Sigmoid colon (tissue), 7 donors: ENCODE data around the gene AHI1. TPM values are rescaled to one million over a fixed set of nuclear protein-coding genes. Genes with fewer than 3 reads are reported as not detected.

ENCODE experiments used
- DNase-seq: peaks from one replicate; pipeline ENCODE4 v3.0.0-alpha.2; 2019
- H3K27ac ChIP-seq, 4 donors: fragments of 200-600 bp; sonication (generic); one replicate each; pipeline ENCODE4 v1.5.1; 2016 to 2019; ENCODE audit warnings: mild to moderate bottlenecking in 1 of 4
- H3K27me3 ChIP-seq, 3 donors: fragments of 200-600 bp; sonication (generic); one replicate each; pipeline ENCODE4 v1.5.1; 2019; ENCODE audit warnings: mild to moderate bottlenecking in 1 of 3
- H3K36me3 ChIP-seq, 4 donors: fragments of 200-600 bp; sonication (generic); one replicate each; pipeline ENCODE4 v1.5.1; 2016 to 2019
- H3K4me1 ChIP-seq, 4 donors: fragments of 200-600 bp; sonication (generic); one replicate each; pipeline ENCODE4 v1.5.1; 2017 to 2019
- H3K4me3 ChIP-seq, 4 donors: fragments of 200-600 bp; sonication (generic); one replicate each; pipeline ENCODE4 v1.5.1; 2017 to 2019; ENCODE audit warnings: mild to moderate bottlenecking in 2 of 4, moderate library complexity in 1 of 4
- H3K9me3 ChIP-seq, 4 donors: fragments of 200-600 bp in 3 of 4; sonication (generic) in 3 of 4; one replicate each; pipeline versions ENCODE4 v1.5.1 to v1.6.1; 2013 to 2019
- CTCF ChIP-seq, 4 experiments: fragments of 450-650 bp in 3 of 4; fragments of 200-600 bp in 1 of 4; IDR thresholded peaks; one replicate each; pipeline ENCODE4 v1.5.1; 2016 to 2019; ENCODE audit warnings: antibody characterized with exemption in 4 of 4, mild to moderate bottlenecking in 3 of 4, moderate library complexity in 2 of 4
- EP300 ChIP-seq, 4 donors: sonication (generic); formaldehyde crosslinking; IDR thresholded peaks; one replicate each; pipeline ENCODE4 v1.6.1; 2017; ENCODE audit warnings: antibody characterized with exemption in 4 of 4
- POLR2A ChIP-seq, 2 donors: fragments of 450-650 bp; IDR thresholded peaks; one replicate each; pipeline ENCODE4 v1.6.1; 2016; ENCODE audit warnings: antibody characterized with exemption in 2 of 2, mild to moderate bottlenecking in 2 of 2, moderate library complexity in 2 of 2
- POLR2AphosphoS5 ChIP-seq, 4 donors: sonication (generic); formaldehyde crosslinking; IDR thresholded peaks; one replicate each; pipeline ENCODE4 v1.6.1; 2017; ENCODE audit warnings: antibody characterized with exemption in 4 of 4
- WGBS, 2 donors: extraction: QIAGEN DNeasy Blood & Tissue Kit; methylation state at CpG; one replicate each; pipeline ENCODE4 v1.1.7; 2013; 5-methylcytosine and 5-hydroxymethylcytosine counted together
- intact Hi-C: fragments of 100-400 bp; cut with DNase I; formaldehyde crosslinking; loops from one replicate; pipeline ENCODE4 v1.15.1; 2023
- polyA plus RNA-seq, 3 donors: library from polyadenylated mRNA; stranded (reverse); fragments of 200-250 nt; gene quantifications; one replicate each; pipeline ENCODE4 v1.2.3, GENCODE V29; 2013
- total RNA-seq, 4 donors: library from RNA; depleted of rRNA; stranded (reverse); fragments of >200 nt; gene quantifications; one replicate each; pipeline ENCODE4 v1.1.0, GENCODE V29; 2016
- donor health status: healthy with polysubstance abuse.
- donor health status: Bipolar disorder and iron deficiency.
- donor health status: healthy.

Gene AHI1
- total and polyA plus RNA-seq, 7 donors: 4.2 to 47.1 (median 25.8) TPM

- H3K27me3 ChIP-seq: no peaks in the 10 kb centered on the region
- TF ChIP-seq POLR2A (IDR thresholded peaks at IDR 0.05): no peak
- no peak for TF ChIP-seq EP300 (IDR thresholded peaks at IDR 0.05)
- TF ChIP-seq POLR2AphosphoS5 (IDR thresholded peaks at IDR 0.05): no peak
- no peak for TF ChIP-seq CTCF (IDR thresholded peaks at IDR 0.05)
- H3K4me3 ChIP-seq: no peak overlapping the region
- DNase-seq: no peak
- no peaks in the 10 kb centered on the region for H3K9me3 ChIP-seq
- WGBS, 2 donors: 64 to 76% methylated on average over 3 of the region's 3 CpGs
- H3K4me1 ChIP-seq: no peaks in the 10 kb centered on the region
- peaks cover 0 to 34% (median 0%) of the 10 kb centered on the region in 4 donors for H3K36me3 ChIP-seq
- intact Hi-C loops: no loop called here
- H3K27ac ChIP-seq: no peak overlapping the region
Measured at GRCh38 chr6:135291288-135292076, 206.1 kb downstream of the AHI1 start.

- no peak for TF ChIP-seq CTCF (IDR thresholded peaks at IDR 0.05)
- no peak for TF ChIP-seq POLR2A (IDR thresholded peaks at IDR 0.05)
- TF ChIP-seq POLR2AphosphoS5 (IDR thresholded peaks at IDR 0.05): no peak
- no peak for TF ChIP-seq EP300 (IDR thresholded peaks at IDR 0.05)
- no peaks in the 10 kb centered on the region for H3K27me3 ChIP-seq
- DNase-seq: no peak
Measured at GRCh38 chr6:135289816-135290215, 207.7 kb downstream of the AHI1 start.

GRCh38 chr6:135286962-135287538, 210.5 kb downstream of the AHI1 start:
- Histone ChIP-seq H3K27ac (no peak overlapping the region), H3K9me3 (no peaks in the 10 kb centered on the region), H3K4me1 (no peaks in the 10 kb centered on the region), H3K36me3 (peaks cover 0 to 27% (median 2%) of the 10 kb centered on the region in 4 donors), H3K27me3 (no peaks in the 10 kb centered on the region), H3K4me3 (no peak overlapping the region)
- WGBS, 2 donors: 71 to 93% methylated on average over 8 of the region's 8 CpGs
- intact Hi-C loops: no loop called here
- DNase-seq: no peak
- TF ChIP-seq CTCF (IDR thresholded peaks at IDR 0.05) (no peak), POLR2AphosphoS5 (IDR thresholded peaks at IDR 0.05) (no peak), POLR2A (IDR thresholded peaks at IDR 0.05) (no peak), EP300 (IDR thresholded peaks at IDR 0.05) (no peak)

More at GRCh38 chr6:135289816-135290215, 207.7 kb downstream of the AHI1 start:
- peaks cover 0 to 27% (median 2%) of the 10 kb centered on the region in 4 donors for H3K36me3 ChIP-seq
- no peak overlapping the region for H3K4me3 ChIP-seq
- no peak overlapping the region for H3K27ac ChIP-seq
- 85 to 93% methylated on average over 5 of the region's 5 CpGs for WGBS, 2 donors
- intact Hi-C loops: no loop called here
- H3K4me1 ChIP-seq: no peaks in the 10 kb centered on the region
- H3K9me3 ChIP-seq: no peaks in the 10 kb centered on the region

DNA sequence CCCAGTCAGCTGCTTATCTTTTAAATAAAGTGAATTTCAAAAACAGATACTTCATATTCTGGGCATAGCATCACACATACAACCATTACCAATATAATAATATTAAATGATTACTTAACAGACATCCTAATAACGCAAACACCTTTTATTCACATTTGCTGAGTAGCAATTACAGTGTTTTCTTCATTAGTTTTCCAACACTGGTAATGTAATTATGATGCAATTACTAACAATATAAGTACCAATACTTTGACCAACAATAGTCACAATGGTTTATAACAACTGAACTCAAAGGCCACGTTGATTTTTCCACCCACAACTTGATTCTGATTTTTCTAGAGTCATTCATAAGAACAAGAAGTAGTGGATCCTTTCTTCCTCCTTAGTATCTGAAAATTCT, 212.4 kb downstream of the AHI1 start:
- Histone ChIP-seq H3K36me3 (peaks cover 0 to 24% (median 2%) of the 10 kb centered on the region in 4 donors), H3K27me3 (no peaks in the 10 kb centered on the region), H3K4me1 (peaks cover 0 to 4% (median 0%) of the 10 kb centered on the region in 4 donors), H3K9me3 (no peaks in the 10 kb centered on the region), H3K27ac (no peak overlapping the region), H3K4me3 (no peak overlapping the region)
- WGBS, 2 donors: 67 to 75% methylated on average over 2 of the region's 2 CpGs
- no peak for DNase-seq
- intact Hi-C loops: no loop called here
- no peak for TF ChIP-seq POLR2AphosphoS5 (IDR thresholded peaks at IDR 0.05)
- TF ChIP-seq EP300 (IDR thresholded peaks at IDR 0.05): no peak
- TF ChIP-seq POLR2A (IDR thresholded peaks at IDR 0.05): no peak
- TF ChIP-seq CTCF (IDR thresholded peaks at IDR 0.05): no peak
